HG02970 (cell line): ENCODE results near the gene DESI2.

Experiments
- ATAC-seq: cut with Tn5 transposase; IDR thresholded peaks from one replicate; pipeline ENCODE4 v1.9.1; 2021; ENCODE audit warnings: mild to moderate bottlenecking, moderate library complexity, moderate number of reproducible peaks; ENCODE audit not compliant: unreplicated experiment, low FRiP score

The DESI2 gene

GRCh38 chr1:244749230-244750016 lies 96.5 kb downstream of the DESI2 start:
- no peak for ATAC-seq

GRCh38 chr1:244751271-244751895 lies 98.5 kb downstream of the DESI2 start:
- ATAC-seq = no peak

GRCh38 chr1:244755673-244756072 lies 102.7 kb downstream of the DESI2 start:
- no peak for ATAC-seq

GRCh38 chr1:244757091-244757939 lies 104.4 kb downstream of the DESI2 start:
- ATAC-seq = no peak
